Measurements from ENCODE around the gene UQCRC1.

DNA sequence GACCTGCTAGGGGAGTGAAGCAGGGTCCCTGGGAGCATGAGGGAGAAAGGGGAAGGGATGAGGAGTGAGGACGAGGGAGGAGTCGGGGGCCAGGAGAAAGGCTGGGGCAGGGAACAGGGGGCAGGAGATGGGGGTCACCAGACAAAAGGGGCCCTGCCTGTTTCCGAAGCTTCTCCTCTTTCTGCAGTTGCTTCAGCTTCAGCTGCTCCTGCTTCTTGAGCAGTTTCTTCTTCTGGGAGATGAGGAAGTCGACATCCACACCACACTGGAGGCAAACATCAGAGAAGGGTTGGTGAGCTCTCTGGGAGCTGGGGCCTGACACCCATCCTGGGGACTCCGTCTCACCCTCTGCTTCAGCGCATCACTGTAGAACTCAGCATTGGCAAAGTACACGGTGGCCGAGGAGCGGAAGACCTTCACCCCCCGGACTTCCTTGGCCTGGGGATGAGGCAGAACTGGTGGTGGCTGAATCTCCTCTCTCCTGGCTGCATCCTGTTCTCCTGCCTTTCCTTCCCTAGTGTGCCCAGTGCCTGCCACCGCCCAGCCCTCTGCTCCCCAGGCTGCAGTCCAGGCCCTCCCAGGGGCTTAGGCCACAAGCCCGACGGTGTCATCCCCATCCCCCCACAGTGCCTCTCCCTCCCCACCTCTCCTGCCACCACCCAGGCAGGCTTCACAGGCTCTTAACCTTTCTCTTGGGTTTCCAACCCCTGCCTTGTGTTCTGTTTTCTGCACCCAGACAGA is 19.0 kb upstream of the UQCRC1 start:
- TF ChIP-seq, protein P1, sequence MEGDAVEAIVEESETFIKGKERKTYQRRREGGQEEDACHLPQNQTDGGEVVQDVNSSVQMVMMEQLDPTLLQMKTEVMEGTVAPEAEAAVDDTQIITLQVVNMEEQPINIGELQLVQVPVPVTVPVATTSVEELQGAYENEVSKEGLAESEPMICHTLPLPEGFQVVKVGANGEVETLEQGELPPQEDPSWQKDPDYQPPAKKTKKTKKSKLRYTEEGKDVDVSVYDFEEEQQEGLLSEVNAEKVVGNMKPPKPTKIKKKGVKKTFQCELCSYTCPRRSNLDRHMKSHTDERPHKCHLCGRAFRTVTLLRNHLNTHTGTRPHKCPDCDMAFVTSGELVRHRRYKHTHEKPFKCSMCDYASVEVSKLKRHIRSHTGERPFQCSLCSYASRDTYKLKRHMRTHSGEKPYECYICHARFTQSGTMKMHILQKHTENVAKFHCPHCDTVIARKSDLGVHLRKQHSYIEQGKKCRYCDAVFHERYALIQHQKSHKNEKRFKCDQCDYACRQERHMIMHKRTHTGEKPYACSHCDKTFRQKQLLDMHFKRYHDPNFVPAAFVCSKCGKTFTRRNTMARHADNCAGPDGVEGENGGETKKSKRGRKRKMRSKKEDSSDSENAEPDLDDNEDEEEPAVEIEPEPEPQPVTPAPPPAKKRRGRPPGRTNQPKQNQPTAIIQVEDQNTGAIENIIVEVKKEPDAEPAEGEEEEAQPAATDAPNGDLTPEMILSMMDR (IDR thresholded peaks at IDR 0.05; ENCODE audit: low read length): no peak
- TF ChIP-seq EZH2 (optimal IDR thresholded peaks at IDR 0.05; ENCODE audit: low read depth, low read length): no peak
